HCT116 (cell line): ENCODE results near the gene KIAA0232. TPM values are rescaled to one million over a fixed set of nuclear protein-coding genes. Genes with fewer than 3 reads are reported as not detected.

Experiments used
- ATAC-seq: fragments of 200-7000 bp; cut with Tn5 transposase; 2 replicates; pipeline ENCODE4 v1.9.1; 2020; ENCODE audit warnings: mild to moderate bottlenecking, moderate library complexity
- BruUV-seq: library from RNA; stranded (reverse); fragments of 400-500 nt; replicated peaks from 2 replicates; lab custom pipeline; 2021; lab: Mats Ljungman, UMichigan
- CTCF ChIA-PET: fragments of 300-600 bp; sonication (Branson Sonifier 250); formaldehyde crosslinking; loops from one replicate; lab custom pipeline; 2021; ENCODE audit warnings: antibody characterized with exemption; lab: Charles Lee
- POLR2A ChIA-PET: fragments of 300-600, 350-600 bp; sonication (Branson Sonifier 250); formaldehyde crosslinking; loops from one replicate; lab custom pipeline; 2021; ENCODE audit warnings: antibody characterized with exemption; lab: Charles Lee
- RAD21 ChIA-PET, 2 experiments: fragments of 300-600 bp; sonication (Branson Sonifier 250); formaldehyde crosslinking; loops; one replicate each; lab custom pipeline; 2023; ENCODE audit warnings: low total read pairs in 2 of 2; ENCODE audit not compliant: uncharacterized antibody in 2 of 2, unreplicated experiment in 2 of 2, low non-redundant PET in 1 of 2; lab: Charles Lee
- DNase-seq: peaks from one replicate; pipeline ENCODE4 v3.0.0-alpha.2; 2010; ENCODE audit warnings: low read depth, low spot score
- H2AFZ ChIP-seq: fragments of 200-600 bp; shearing (Covaris generic), sonication (generic); 2 replicates; pipeline ENCODE4 v1.6.1; 2017; ENCODE audit warnings: low read depth, mixed run types, mixed read lengths, antibody characterized with exemption, low read length; ENCODE audit not compliant: poor library complexity, severe bottlenecking
- H3K27ac ChIP-seq: 2 replicates; pipeline ENCODE4 v1.5.1; 2012; ENCODE audit warnings: low read depth, low read length
- H3K27me3 ChIP-seq: fragments of 200-600 bp; sonication (generic); 2 replicates; pipeline ENCODE4 v1.6.1; 2016; ENCODE audit warnings: mixed run types, low read length, mixed read lengths; ENCODE audit not compliant: insufficient read depth
- H3K36me3 ChIP-seq, 2 experiments: fragments of 200-500 bp in 1 of 2; fragments of 200-600 bp in 1 of 2; sonication (Bioruptor generic) in 1 of 2; sonication (generic) in 1 of 2; 2 replicates each; pipeline versions ENCODE4 v1.5.1 to v1.6.1; 2014 to 2016; ENCODE audit warnings: low read length in 2 of 2, inconsistent platforms in 1 of 2, mixed read lengths in 1 of 2, mixed run types in 1 of 2; ENCODE audit not compliant: insufficient read depth in 2 of 2, control insufficient read depth in 1 of 2
- H3K4me1 ChIP-seq, 2 experiments: fragments of 200-600 bp in 1 of 2; sonication (generic) in 1 of 2; 2 replicates each; pipeline versions ENCODE4 v1.5.1 to v1.6.1; 2012 to 2017; ENCODE audit warnings: low read length in 2 of 2, inconsistent platforms in 1 of 2, mild to moderate bottlenecking in 1 of 2, mixed read lengths in 1 of 2, mixed run types in 1 of 2, moderate library complexity in 1 of 2; ENCODE audit not compliant: insufficient read depth in 2 of 2, control insufficient read depth in 1 of 2
- H3K4me2 ChIP-seq: fragments of 200-600 bp; sonication (generic); 2 replicates; pipeline ENCODE4 v1.6.1; 2017; ENCODE audit warnings: mixed run types, low read length, mixed read lengths
- H3K4me3 ChIP-seq, 2 experiments: fragments of 200-600 bp in 1 of 2; sonication (generic) in 1 of 2; replicated peaks in 1 of 2; 2 replicates each; pipeline ENCODE4 v1.5.1; 2011 to 2016; ENCODE audit warnings: low read length in 2 of 2, control low read depth in 1 of 2, low read depth in 1 of 2, mild to moderate bottlenecking in 1 of 2, mixed read lengths in 1 of 2, mixed run types in 1 of 2
- H3K79me2 ChIP-seq: fragments of 200-600 bp; sonication (generic); 2 replicates; pipeline ENCODE4 v1.6.1; 2017; ENCODE audit warnings: mild to moderate bottlenecking, mixed run types, low read length, moderate library complexity, mixed read lengths; ENCODE audit not compliant: insufficient read depth
- H3K9ac ChIP-seq: fragments of 200-600 bp; sonication (generic); 2 replicates; pipeline ENCODE4 v1.6.1; 2016; ENCODE audit warnings: low read length, mixed read lengths
- H3K9me2 ChIP-seq: fragments of 200-600 bp; sonication (generic), shearing (Covaris generic); 2 replicates; pipeline ENCODE4 v1.6.1; 2017; ENCODE audit warnings: mixed run types, mild to moderate bottlenecking, moderate library complexity; ENCODE audit not compliant: insufficient read depth
- H3K9me3 ChIP-seq, 2 experiments: fragments of 200-500 bp in 1 of 2; fragments of 200-600 bp in 1 of 2; sonication (Bioruptor generic) in 1 of 2; sonication (generic) in 1 of 2; 2 replicates each; pipeline ENCODE4 v1.6.1; 2014 to 2017; ENCODE audit warnings: low read length in 2 of 2, mixed read lengths in 2 of 2, inconsistent platforms in 1 of 2, low read depth in 1 of 2, mild to moderate bottlenecking in 1 of 2, mixed run types in 1 of 2, moderate library complexity in 1 of 2; ENCODE audit not compliant: control insufficient read depth in 1 of 2, insufficient read depth in 1 of 2
- H4K20me1 ChIP-seq: fragments of 200-600 bp; sonication (generic), shearing (Covaris generic); 2 replicates; pipeline ENCODE4 v1.6.1; 2017; ENCODE audit warnings: mixed run types, mild to moderate bottlenecking, moderate library complexity; ENCODE audit not compliant: insufficient read depth
- EGR1 ChIP-seq: IDR thresholded peaks from 2 replicates; pipeline ENCODE4 v1.6.1; 2012; ENCODE audit warnings: low read depth
- POLR2A ChIP-seq: IDR thresholded peaks from 2 replicates; pipeline ENCODE4 v1.7.0; 2011; ENCODE audit warnings: borderline replicate concordance; ENCODE audit not compliant: insufficient read depth, insufficient read length; ENCODE audit errors: extremely low read depth
- POLR2AphosphoS5 ChIP-seq: IDR thresholded peaks from 2 replicates; pipeline ENCODE4 v1.6.1; 2011; ENCODE audit warnings: mild to moderate bottlenecking, low read depth, low read length, moderate library complexity
- TCF7L2 ChIP-seq: IDR thresholded peaks from 2 replicates; pipeline ENCODE4 v1.7.0; 2011; ENCODE audit warnings: borderline replicate concordance, inconsistent platforms; ENCODE audit not compliant: insufficient read depth, insufficient read length; ENCODE audit errors: extremely low read depth
- YY1 ChIP-seq: IDR thresholded peaks from 2 replicates; pipeline ENCODE4 v1.6.1; 2011; ENCODE audit warnings: low read length, low read depth, moderate library complexity, mild to moderate bottlenecking; ENCODE audit not compliant: insufficient replicate concordance; ENCODE audit errors: extremely low read depth
- intact Hi-C: fragments of 100-400 bp; cut with micrococcal nuclease; formaldehyde crosslinking; loops from 2 replicates; pipeline ENCODE4 v1.10.0; 2022
- total RNA-seq: library from RNA; stranded (reverse); gene quantifications from one replicate; pipeline ENCODE4 v1.2.1, GENCODE V29; 2021; ENCODE audit not compliant: unreplicated experiment
- TF ChIP-seq, protein P1 (sequence below), 3 experiments: fragments of 200-600 bp in 1 of 3; sonication (generic) in 1 of 3; IDR thresholded peaks in 2 of 3; conservative IDR thresholded peaks in 1 of 3; 2 replicates each; pipeline ENCODE4 v1.5.1; 2012 to 2017; ENCODE audit warnings: low read depth in 2 of 3, low read length in 2 of 3, antibody characterized with exemption in 1 of 3, borderline replicate concordance in 1 of 3, control low read depth in 1 of 3, mild to moderate bottlenecking in 1 of 3, mixed read lengths in 1 of 3, mixed run types in 1 of 3, moderate library complexity in 1 of 3; ENCODE audit not compliant: insufficient read depth in 1 of 3

The KIAA0232 gene
- total RNA-seq, 1 experiment from 2014 or later = 18.1 TPM

DNA sequence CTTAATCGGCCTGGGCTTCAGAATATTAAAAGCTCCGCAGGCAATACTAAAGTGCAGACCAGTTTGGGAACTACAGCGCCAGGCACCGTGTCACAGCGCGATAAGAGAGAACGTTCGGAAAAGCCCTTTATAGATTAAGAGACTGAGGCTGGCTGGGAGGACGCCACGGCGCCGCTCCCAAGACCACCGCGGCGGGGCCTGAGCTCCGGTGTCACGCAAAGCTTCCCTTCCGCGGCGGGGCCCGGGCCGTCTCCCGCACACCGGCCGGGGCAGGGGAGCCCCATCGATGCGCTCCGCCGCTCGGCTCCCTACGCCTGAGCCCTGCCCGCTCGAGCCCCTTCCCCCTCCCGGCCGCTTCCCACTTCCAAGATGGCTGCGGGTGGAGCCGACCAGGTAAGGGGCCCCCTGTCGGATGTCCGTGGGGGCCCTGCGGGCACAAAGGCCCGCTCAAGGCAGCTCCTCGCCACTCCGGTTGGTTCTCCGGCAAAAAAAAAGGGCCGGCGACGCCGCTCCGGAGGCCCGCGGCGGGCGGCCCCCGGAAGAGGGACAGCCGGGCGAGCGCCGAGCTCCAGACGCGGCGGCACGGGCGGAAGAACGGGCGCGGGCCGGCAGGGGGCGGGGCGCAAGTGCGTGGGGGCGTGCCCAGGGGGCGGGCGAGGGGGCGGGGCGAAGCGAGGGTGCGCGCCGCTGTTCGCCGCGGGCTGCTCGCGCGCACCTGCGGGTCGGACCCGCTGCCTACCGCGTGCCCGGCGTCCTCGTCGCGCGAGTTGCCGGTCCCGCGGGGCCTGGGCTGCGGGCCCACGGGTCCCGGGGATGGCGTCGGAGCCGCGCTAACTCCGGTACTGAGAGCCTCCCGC, 126.8 kb downstream of the KIAA0232 start, which contains the start of gene TBC1D14:
Gene TBC1D14, plus strand, starts transcription at position 714 of the 857 bp plus-strand sequence. CDS start 13,564 bp downstream, outside the sequence.
- ChIA-PET CTCF (interaction anchor here (0.7 to 2.9 kb wide), 5 partner anchors 10 to 173 kb away, joined by 3 to 11 read pairs (median 5); partner anchors contain the start of gene TADA2B), POLR2A (interaction anchor here (0.6 to 1.5 kb wide), 3 partner anchors 134 to 199 kb away, joined by 3 to 6 read pairs (median 5); partner anchors contain the start of genes MRFAP1L1 and TADA2B), RAD21 (interaction anchor here (0.6 to 1.2 kb wide), 5 partner anchors 77 to 173 kb away, joined by 3 to 4 read pairs (median 3); partner anchors contain the start of gene TADA2B (in 1 of the 2))
- peak; percentile 87 for ATAC-seq
- peak within 1 kb of the TSS; percentile 83 for H3K9ac ChIP-seq
- no peaks in the 10 kb centered on the region for H3K9me2 ChIP-seq
- H3K4me2 ChIP-seq = peak within 1 kb of the TSS; percentile 100
- no TSS peak for BruUV-seq
- H3K79me2 ChIP-seq = peaks cover 28% of the 10 kb centered on the region
- H3K27ac ChIP-seq = peak within 1 kb of the TSS; percentile 95
- intact Hi-C loops = loop anchor here (5.0 kb wide), 1 partner anchor 78 kb away; no protein-coding TSS in a partner anchor
- peak; percentile 68 for DNase-seq
- no peaks in the 10 kb centered on the region for H3K27me3 ChIP-seq
- H3K4me1 ChIP-seq = peaks cover 11 to 35% of the 10 kb centered on the region in 2 experiments
- TF ChIP-seq POLR2AphosphoS5 (peak; percentile 85), EGR1 (no peak), TCF7L2 (peak; percentile 6), YY1 (peak; percentile 97), POLR2A (peak; percentile 37)
- TF ChIP-seq, protein P1, sequence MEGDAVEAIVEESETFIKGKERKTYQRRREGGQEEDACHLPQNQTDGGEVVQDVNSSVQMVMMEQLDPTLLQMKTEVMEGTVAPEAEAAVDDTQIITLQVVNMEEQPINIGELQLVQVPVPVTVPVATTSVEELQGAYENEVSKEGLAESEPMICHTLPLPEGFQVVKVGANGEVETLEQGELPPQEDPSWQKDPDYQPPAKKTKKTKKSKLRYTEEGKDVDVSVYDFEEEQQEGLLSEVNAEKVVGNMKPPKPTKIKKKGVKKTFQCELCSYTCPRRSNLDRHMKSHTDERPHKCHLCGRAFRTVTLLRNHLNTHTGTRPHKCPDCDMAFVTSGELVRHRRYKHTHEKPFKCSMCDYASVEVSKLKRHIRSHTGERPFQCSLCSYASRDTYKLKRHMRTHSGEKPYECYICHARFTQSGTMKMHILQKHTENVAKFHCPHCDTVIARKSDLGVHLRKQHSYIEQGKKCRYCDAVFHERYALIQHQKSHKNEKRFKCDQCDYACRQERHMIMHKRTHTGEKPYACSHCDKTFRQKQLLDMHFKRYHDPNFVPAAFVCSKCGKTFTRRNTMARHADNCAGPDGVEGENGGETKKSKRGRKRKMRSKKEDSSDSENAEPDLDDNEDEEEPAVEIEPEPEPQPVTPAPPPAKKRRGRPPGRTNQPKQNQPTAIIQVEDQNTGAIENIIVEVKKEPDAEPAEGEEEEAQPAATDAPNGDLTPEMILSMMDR (IDR thresholded peaks at IDR 0.05 in 2 of 3, conservative IDR thresholded peaks at IDR 0.05 in 1 of 3; ENCODE audit: borderline replicate concordance in 1 of 3, insufficient read depth in 1 of 3, low read depth in 2 of 3, low read length in 2 of 3) = peak in 1 of 3 experiments; percentile 20; a peak in 1 of 6 replicates
- peak within 1 kb of the TSS; percentile 72 to 88 for H3K4me3 ChIP-seq
- H3K36me3 ChIP-seq = no peaks in the 10 kb centered on the region
- H4K20me1 ChIP-seq = no peaks in the 10 kb centered on the region
- peak within 1 kb of the TSS; percentile 35 for H2AFZ ChIP-seq
- H3K9me3 ChIP-seq = no peaks in the 10 kb centered on the region
